BLaER1 treated with 17β-estradiol and CSF1 and Interleukin-3, amounts not matched to agents 10 nM and 100 nM (cell line): ENCODE measurements around the gene KIAA0930.

ENCODE experiments used
- H3K27ac ChIP-seq, 11 experiments: shearing (Covaris generic); formaldehyde crosslinking; 2 replicates each; pipeline ENCODE4 v1.8.1; 2022
- H3K27me3 ChIP-seq, 11 experiments: shearing (Covaris generic); formaldehyde crosslinking; 2 replicates each; pipeline ENCODE4 v1.8.1; 2022
- H3K36me3 ChIP-seq, 11 experiments: shearing (Covaris generic); formaldehyde crosslinking; 2 replicates each; pipeline ENCODE4 v1.8.1; 2022
- H3K4me1 ChIP-seq, 10 experiments: shearing (Covaris generic); formaldehyde crosslinking; 2 replicates each; pipeline ENCODE4 v1.8.1; 2022
- H3K4me2 ChIP-seq, 11 experiments: shearing (Covaris generic); formaldehyde crosslinking; 2 replicates each; pipeline ENCODE4 v1.8.1; 2022
- H3K4me3 ChIP-seq, 10 experiments: shearing (Covaris generic); formaldehyde crosslinking; 2 replicates each; pipeline ENCODE4 v1.8.1; 2022
- H3K9ac ChIP-seq, 11 experiments: shearing (Covaris generic); formaldehyde crosslinking; 2 replicates each; pipeline ENCODE4 v1.8.1; 2022
- H3K9me3 ChIP-seq, 11 experiments: shearing (Covaris generic); formaldehyde crosslinking; replicated peaks in 1 of 11; 2 replicates each; pipeline ENCODE4 v1.8.1; 2022
- H4K20me1 ChIP-seq, 11 experiments: shearing (Covaris generic); formaldehyde crosslinking; 2 replicates each; pipeline ENCODE4 v1.8.1; 2022
- Cebpa-rat ChIP-seq, 11 experiments: shearing (Covaris generic); IDR thresholded peaks; 2 replicates each; pipeline ENCODE4 v1.8.1; 2022

The KIAA0930 gene

DNA sequence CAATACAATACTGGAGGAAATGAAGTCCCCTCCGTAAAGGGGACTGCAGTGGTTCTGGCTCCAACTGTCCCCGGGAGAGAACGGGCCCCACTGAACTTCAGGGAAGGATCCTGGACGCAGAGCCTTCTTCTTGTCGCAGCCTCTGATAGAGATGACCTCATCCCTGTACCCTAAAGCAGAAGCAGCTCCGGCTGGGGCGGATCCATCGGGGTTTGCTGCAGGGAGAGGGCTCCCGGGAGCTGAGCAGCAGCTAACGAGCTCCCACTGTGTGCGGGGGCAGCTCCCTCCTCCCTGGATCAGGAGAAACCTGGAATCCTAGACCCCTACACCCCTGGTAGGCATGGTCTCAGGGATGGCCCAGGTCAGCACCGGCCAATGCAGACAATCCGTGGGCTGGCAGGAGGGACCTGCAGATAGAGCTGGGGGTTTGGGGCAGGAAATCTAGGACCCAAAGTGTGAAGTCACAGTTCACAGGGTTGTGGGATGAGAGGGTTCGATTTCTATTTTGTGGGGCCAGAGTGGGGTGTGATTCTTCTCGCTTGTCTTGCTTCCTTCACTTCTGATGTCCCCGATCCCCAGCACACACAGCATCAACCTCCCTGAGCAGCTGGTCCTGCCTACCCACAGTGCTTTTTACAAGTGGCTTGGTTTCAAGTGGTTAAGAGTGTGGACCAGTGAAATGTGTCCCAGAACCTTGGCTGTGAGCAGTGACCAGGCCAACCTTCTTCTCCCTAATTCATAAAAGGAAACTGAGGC is 12.9 kb downstream of the KIAA0930 start:
- peak overlapping the region; percentile 26 to 79 (median 75); a peak in 19 of 22 replicates for H3K27ac ChIP-seq
- H3K36me3 ChIP-seq = peaks cover 0 to 26% (median 6%) of the 10 kb centered on the region in 11 experiments; a peak in 10 of 22 replicates
- no peak for TF ChIP-seq Cebpa-rat (IDR thresholded peaks at IDR 0.05)
- H3K27me3 ChIP-seq = no peaks in the 10 kb centered on the region
- peaks cover 44 to 93% (median 74%) of the 10 kb centered on the region in 11 experiments; a peak in 17 of 22 replicates for H4K20me1 ChIP-seq
- H3K4me2 ChIP-seq = peak overlapping the region; percentile 56 to 91 (median 76); a peak in 21 of 22 replicates
- H3K9me3 ChIP-seq = no peaks in the 10 kb centered on the region
- H3K4me3 ChIP-seq = no peak overlapping the region
- H3K4me1 ChIP-seq = peaks cover 90 to 98% (median 93%) of the 10 kb centered on the region in 10 experiments
- peak overlapping the region in 9 of 11 experiments; percentile 8 to 70 (median 49); a peak in 11 of 22 replicates for H3K9ac ChIP-seq

DNA sequence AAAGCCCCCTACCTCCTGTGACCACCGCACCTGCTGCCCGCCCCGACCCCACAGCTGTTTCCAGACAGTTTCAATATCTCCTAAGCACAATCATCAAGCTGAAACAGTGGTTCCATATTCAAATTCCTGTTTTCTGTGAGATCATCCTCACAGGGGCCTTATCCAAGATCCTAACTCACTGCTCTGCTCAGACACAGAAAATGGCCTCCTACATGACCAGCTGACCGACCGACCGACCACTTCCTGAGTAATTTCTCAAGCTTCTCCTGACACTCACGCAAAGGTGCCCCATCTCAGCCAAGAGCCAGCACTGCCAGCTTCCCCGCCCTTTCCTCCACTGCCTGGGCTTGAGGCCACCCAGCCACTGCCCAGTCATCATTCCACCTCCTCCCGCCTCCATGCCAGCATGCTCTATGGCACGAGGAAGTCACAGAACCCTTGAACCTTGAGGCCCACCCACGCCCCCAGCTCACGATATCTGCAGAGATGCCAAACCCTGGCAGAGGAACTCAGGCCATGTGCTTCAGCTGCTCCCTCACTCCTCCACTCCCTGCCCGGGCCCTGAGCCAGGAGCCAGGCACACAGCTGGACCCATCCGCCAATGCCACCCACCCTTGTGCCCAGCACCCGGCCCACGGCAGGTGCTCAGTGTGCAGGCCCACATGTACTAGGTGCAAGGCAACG is 14.0 kb downstream of the KIAA0930 start:
- peak overlapping the region; percentile 34 to 70 (median 53); a peak in 19 of 22 replicates for H3K9ac ChIP-seq
- peaks cover 47 to 93% (median 66%) of the 10 kb centered on the region in 11 experiments; a peak in 17 of 22 replicates for H4K20me1 ChIP-seq

DNA sequence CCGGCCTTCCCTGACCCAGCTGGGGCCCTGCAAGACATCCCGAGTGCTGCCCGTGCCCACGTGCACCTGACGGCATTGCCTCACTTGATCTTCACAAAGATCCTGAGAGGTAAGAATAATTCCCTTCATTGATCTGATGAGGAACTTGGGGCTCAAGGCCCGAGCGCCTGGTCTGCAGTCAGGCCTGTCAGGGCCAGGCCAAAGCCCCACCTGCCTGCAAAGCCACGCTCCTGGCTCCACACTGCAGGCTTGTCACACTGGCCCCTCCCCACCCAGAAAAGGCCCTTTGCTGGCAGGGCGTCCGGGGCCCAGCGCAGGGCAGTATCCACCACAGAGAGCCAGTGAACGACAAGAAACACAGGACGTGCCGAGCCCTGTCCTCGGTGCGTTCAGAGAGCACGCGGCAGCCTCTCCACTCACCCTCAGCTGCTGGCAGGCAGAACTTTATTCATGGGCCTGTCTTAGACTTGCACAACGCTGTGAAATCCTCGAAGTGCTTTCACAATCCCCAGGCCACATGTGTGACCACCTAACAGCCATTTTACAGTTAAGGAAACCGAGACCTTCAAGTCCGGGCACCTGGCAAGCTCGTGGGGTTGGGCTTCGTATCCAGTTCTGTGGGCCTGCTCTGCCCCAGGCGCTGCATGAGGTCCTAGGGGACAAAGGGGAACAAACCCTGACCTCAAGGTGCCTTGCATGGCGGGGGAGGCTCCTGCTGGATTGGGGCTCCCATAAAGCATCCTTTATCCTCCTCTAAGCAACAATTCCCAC is 14.8 kb downstream of the KIAA0930 start:
- peaks cover 0 to 20% (median 5%) of the 10 kb centered on the region in 11 experiments; a peak in 9 of 22 replicates for H3K36me3 ChIP-seq
- H3K9ac ChIP-seq = peak overlapping the region; percentile 34 to 70 (median 53); a peak in 19 of 22 replicates
- H3K9me3 ChIP-seq = no peaks in the 10 kb centered on the region
- peak overlapping the region; percentile 56 to 91 (median 76) for H3K4me2 ChIP-seq
- TF ChIP-seq Cebpa-rat (IDR thresholded peaks at IDR 0.05) = peak in 8 of 11 experiments; percentile 22 to 88 (median 63); a peak in 12 of 22 replicates
- peaks cover 88 to 98% (median 92%) of the 10 kb centered on the region in 10 experiments for H3K4me1 ChIP-seq
- H3K27ac ChIP-seq = peak overlapping the region; percentile 53 to 79 (median 75)
- H3K4me3 ChIP-seq = no peak overlapping the region; a peak in 1 of 20 replicates
- H4K20me1 ChIP-seq = peaks cover 51 to 93% (median 67%) of the 10 kb centered on the region in 11 experiments; a peak in 17 of 22 replicates
- H3K27me3 ChIP-seq = no peaks in the 10 kb centered on the region

More for the DNA sequence above, 14.0 kb downstream of the KIAA0930 start:
- peaks cover 88 to 98% (median 92%) of the 10 kb centered on the region in 10 experiments for H3K4me1 ChIP-seq
- no peaks in the 10 kb centered on the region for H3K9me3 ChIP-seq
- peak overlapping the region; percentile 53 to 79 (median 75) for H3K27ac ChIP-seq
- peaks cover 0 to 20% (median 5%) of the 10 kb centered on the region in 11 experiments; a peak in 8 of 22 replicates for H3K36me3 ChIP-seq
- peak overlapping the region in 1 of 10 experiments; percentile 20; a peak in 1 of 20 replicates for H3K4me3 ChIP-seq
- no peak for TF ChIP-seq Cebpa-rat (IDR thresholded peaks at IDR 0.05)
- H3K27me3 ChIP-seq = no peaks in the 10 kb centered on the region
- H3K4me2 ChIP-seq = peak overlapping the region; percentile 56 to 91 (median 76)

DNA sequence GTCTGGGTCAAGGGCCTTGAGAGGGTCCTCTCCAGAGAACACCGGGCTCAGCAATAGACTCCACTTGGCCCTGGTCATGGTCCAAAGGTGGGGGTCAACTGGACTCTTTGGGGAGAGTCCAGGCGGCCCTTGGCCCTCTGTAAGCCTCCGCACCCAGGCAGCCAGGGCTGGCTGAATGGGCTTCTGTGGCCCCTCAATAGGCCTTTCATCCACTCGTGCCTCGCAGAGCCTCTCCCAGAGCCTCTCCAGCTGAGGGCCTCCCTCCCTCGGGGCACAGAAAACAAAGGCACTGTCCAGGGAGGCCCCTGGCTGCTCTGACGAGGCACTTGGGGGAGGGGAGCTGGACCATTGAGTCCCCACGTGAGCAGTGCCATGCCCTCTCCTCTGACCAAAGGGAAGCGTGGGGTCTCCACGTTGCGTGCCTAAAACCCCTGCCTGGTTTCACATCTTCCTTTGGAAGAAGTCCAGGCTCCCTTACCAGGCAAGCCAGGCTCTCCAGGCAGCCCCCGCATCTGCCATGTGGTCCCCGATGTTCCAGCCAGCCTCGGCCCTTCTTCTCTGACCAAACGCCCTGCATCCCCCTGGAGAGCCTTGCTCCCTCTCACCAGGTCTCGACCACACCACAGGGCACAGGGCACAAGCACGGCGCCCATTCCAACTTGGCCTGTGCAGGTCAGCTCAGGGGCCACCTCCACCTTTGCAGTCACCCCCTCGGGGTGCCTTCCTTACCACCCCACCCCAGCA is 15.5 kb downstream of the KIAA0930 start:
- H3K9ac ChIP-seq = peak overlapping the region; percentile 34 to 70 (median 54); a peak in 18 of 22 replicates

DNA sequence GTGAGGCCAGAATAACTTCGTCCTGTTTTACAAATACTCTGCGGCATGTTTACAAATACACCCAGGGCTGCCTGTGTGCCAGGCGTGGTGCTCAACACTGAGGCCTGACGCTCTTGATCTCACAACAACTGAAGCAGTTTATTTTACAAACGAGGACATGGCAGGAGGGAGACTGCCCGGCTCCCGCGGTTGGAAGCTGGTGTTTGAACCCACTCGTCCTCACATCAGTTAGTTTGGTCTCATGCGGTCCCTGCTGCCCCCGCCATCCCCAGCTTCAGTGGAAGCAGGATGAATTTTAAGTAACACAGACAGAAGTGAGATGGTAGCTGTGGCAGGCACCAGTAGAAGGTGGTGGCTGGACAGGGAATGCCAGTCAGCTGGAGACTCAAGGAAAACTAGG is 16.4 kb downstream of the KIAA0930 start:
- no peaks in the 10 kb centered on the region for H3K9me3 ChIP-seq
- H3K4me2 ChIP-seq = peak overlapping the region in 9 of 11 experiments; percentile 60 to 91 (median 83); a peak in 14 of 22 replicates
- peak overlapping the region in 10 of 11 experiments; percentile 66 to 79 (median 76); a peak in 18 of 22 replicates for H3K27ac ChIP-seq
- H3K36me3 ChIP-seq = peaks cover 0 to 20% (median 5%) of the 10 kb centered on the region in 11 experiments; a peak in 10 of 22 replicates
- no peak for TF ChIP-seq Cebpa-rat (IDR thresholded peaks at IDR 0.05)
- H3K4me3 ChIP-seq = no peak overlapping the region
- peaks cover 80 to 96% (median 84%) of the 10 kb centered on the region in 10 experiments for H3K4me1 ChIP-seq
- peak overlapping the region in 7 of 11 experiments; percentile 13 to 70 (median 37); a peak in 5 of 22 replicates for H3K9ac ChIP-seq
- no peaks in the 10 kb centered on the region for H3K27me3 ChIP-seq
- H4K20me1 ChIP-seq = peaks cover 52 to 93% (median 77%) of the 10 kb centered on the region in 11 experiments; a peak in 17 of 22 replicates

More for the DNA sequence above, 15.5 kb downstream of the KIAA0930 start:
- H3K9me3 ChIP-seq = no peaks in the 10 kb centered on the region
- H3K4me2 ChIP-seq = peak overlapping the region; percentile 56 to 91 (median 76)
- TF ChIP-seq Cebpa-rat (IDR thresholded peaks at IDR 0.05) = no peak
- H3K27ac ChIP-seq = peak overlapping the region; percentile 53 to 79 (median 75); a peak in 21 of 22 replicates
- no peaks in the 10 kb centered on the region for H3K27me3 ChIP-seq
- peaks cover 52 to 93% (median 73%) of the 10 kb centered on the region in 11 experiments; a peak in 17 of 22 replicates for H4K20me1 ChIP-seq
- H3K4me3 ChIP-seq = no peak overlapping the region; a peak in 1 of 20 replicates
- H3K4me1 ChIP-seq = peaks cover 83 to 98% (median 87%) of the 10 kb centered on the region in 10 experiments
- H3K36me3 ChIP-seq = peaks cover 0 to 20% (median 5%) of the 10 kb centered on the region in 11 experiments; a peak in 9 of 22 replicates

DNA sequence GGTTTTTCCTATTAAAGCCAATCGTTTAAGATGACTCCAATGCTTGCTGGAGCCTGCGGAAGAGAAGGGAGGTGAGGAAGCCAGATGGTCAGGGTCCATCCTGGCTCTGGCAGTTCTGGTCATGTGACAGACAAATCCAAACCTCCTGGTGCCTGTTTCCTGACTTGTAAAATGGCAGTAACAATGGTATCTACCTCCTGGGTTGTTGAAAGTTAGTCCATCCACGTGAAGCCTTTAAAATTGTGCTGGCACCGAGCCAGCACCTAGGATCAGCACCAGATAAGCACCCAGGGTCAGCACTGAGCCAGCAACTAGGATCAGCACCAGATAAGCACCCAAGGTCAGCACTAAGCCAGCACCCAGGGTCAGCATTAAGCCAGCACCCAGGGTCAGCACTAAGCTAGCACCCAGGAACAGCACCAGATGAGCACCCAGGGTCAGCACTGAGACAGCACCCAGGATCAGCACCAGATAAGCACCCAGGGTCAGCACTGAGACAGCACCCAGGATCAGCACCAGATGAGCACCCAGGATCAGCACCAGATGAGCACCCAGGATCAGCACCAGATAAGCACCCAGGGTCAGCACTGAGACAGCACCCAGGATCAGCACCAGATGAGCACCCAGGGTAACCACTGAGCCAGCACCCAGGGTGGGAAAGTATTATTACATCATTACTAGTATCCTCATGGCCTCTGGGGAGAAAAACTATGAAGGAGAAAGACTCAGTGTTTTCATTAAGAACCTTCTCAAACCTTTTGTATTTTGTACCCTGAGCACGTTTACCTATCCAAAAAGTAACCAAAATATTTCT is 17.2 kb downstream of the KIAA0930 start:
- Histone ChIP-seq H3K36me3 (peaks cover 0 to 20% (median 5%) of the 10 kb centered on the region in 11 experiments; a peak in 10 of 22 replicates), H3K4me3 (no peak overlapping the region), H3K9ac (no peak overlapping the region), H3K4me1 (peaks cover 86 to 99% (median 91%) of the 10 kb centered on the region in 10 experiments), H3K9me3 (no peaks in the 10 kb centered on the region), H3K4me2 (peak overlapping the region in 10 of 11 experiments; percentile 26 to 91 (median 44); a peak in 18 of 22 replicates), H4K20me1 (peaks cover 58 to 100% (median 84%) of the 10 kb centered on the region in 11 experiments; a peak in 21 of 22 replicates), H3K27me3 (no peaks in the 10 kb centered on the region), H3K27ac (peak overlapping the region in 7 of 11 experiments; percentile 14 to 77 (median 66); a peak in 6 of 22 replicates)
- TF ChIP-seq Cebpa-rat (IDR thresholded peaks at IDR 0.05) = no peak

DNA sequence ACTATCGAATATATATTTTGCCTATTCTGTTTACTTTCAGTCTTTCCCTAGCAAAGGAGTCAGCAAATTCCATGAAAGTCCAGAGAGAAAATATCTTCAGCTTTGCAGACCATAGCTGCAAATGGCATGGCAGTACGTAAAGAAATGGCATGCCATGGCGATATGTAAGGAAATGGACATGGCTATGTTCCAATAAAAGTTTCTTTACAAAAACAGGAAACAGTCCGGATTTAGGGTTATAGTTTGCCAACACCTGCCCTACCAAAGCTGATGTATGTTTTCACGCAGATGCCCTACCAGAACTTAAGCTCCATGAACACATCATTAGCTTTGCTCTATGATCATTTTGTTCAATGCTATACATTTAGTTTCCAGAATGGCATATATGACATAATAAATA is 19.5 kb downstream of the KIAA0930 start:
- H3K4me3 ChIP-seq = no peak overlapping the region
- TF ChIP-seq Cebpa-rat (IDR thresholded peaks at IDR 0.05) = no peak
- H3K4me1 ChIP-seq = peaks cover 73 to 88% (median 81%) of the 10 kb centered on the region in 10 experiments
- peaks cover 59 to 100% (median 88%) of the 10 kb centered on the region in 11 experiments; a peak in 21 of 22 replicates for H4K20me1 ChIP-seq
- no peak overlapping the region for H3K9ac ChIP-seq
- peak overlapping the region; percentile 9 to 87 (median 41); a peak in 17 of 22 replicates for H3K4me2 ChIP-seq
- H3K27me3 ChIP-seq = no peaks in the 10 kb centered on the region
- no peak overlapping the region for H3K27ac ChIP-seq
- H3K9me3 ChIP-seq = no peaks in the 10 kb centered on the region
- H3K36me3 ChIP-seq = peaks cover 0 to 23% (median 3%) of the 10 kb centered on the region in 11 experiments; a peak in 8 of 22 replicates
